SK-N-SH (cell line): ENCODE measurements around the gene DNM2. TPM values are rescaled to one million over a fixed set of nuclear protein-coding genes. Genes with fewer than 3 reads are reported as not detected.

Source experiments
- CTCF ChIA-PET: fragments of 300-600, 350-600 bp; formaldehyde crosslinking; extraction: SDS; loops from one replicate; lab custom pipeline; 2021; lab: Yijun Ruan, JAX
- POLR2A ChIA-PET: fragments of 350-600 bp; sonication (Branson Sonifier 250); formaldehyde crosslinking; extraction: SDS; loops from one replicate; lab custom pipeline; 2020; ENCODE audit warnings: antibody characterized with exemption, inconsistent platforms; lab: Yijun Ruan, JAX
- DNase-seq: peaks from one replicate; pipeline ENCODE4 v3.0.0; 2012
- H2AFZ ChIP-seq: fragments of 200-600 bp; sonication (generic); 2 replicates; pipeline ENCODE4 v1.8.1; 2016; ENCODE audit warnings: antibody characterized with exemption, mild to moderate bottlenecking, low read depth
- H3F3A ChIP-seq: fragments of 200-600 bp; sonication (generic); replicated peaks from 2 replicates; pipeline ENCODE3; 2016; ENCODE audit warnings: antibody characterized with exemption, mild to moderate bottlenecking; ENCODE audit not compliant: insufficient read depth
- H3K27ac ChIP-seq, 2 experiments: fragments of 200-500 bp in 1 of 2; fragments of 200-600 bp in 1 of 2; sonication (Bioruptor generic) in 1 of 2; sonication (generic), shearing (Covaris generic) in 1 of 2; 2 replicates each; pipeline versions ENCODE4 v1.5.1 to v1.6.1; 2014 to 2016; ENCODE audit warnings: low read depth in 2 of 2, inconsistent platforms in 1 of 2, low read length in 1 of 2, mild to moderate bottlenecking in 1 of 2, mixed read lengths in 1 of 2
- H3K27me3 ChIP-seq: fragments of 200-600 bp; sonication (generic), shearing (Covaris generic); 2 replicates; pipeline ENCODE4 v1.6.1; 2016; ENCODE audit warnings: mixed run types; ENCODE audit not compliant: insufficient read depth
- H3K36me3 ChIP-seq, 2 experiments: fragments of 200-500 bp in 1 of 2; fragments of 200-600 bp in 1 of 2; sonication (Bioruptor generic) in 1 of 2; sonication (generic) in 1 of 2; replicated peaks in 1 of 2; 2 replicates each; pipeline versions ENCODE3 to v1.5.1; 2014 to 2016; ENCODE audit warnings: low read length in 1 of 2, mild to moderate bottlenecking in 1 of 2; ENCODE audit not compliant: insufficient read depth in 2 of 2, control insufficient read depth in 1 of 2
- H3K4me1 ChIP-seq, 2 experiments: fragments of 200-500 bp in 1 of 2; fragments of 200-600 bp in 1 of 2; sonication (Bioruptor generic) in 1 of 2; sonication (generic), shearing (Covaris generic) in 1 of 2; 2 replicates each; pipeline versions ENCODE4 v1.5.1 to v1.6.1; 2014 to 2016; ENCODE audit warnings: low read depth in 1 of 2, low read length in 1 of 2, mixed run types in 1 of 2; ENCODE audit not compliant: insufficient read depth in 2 of 2, control insufficient read depth in 1 of 2
- H3K4me2 ChIP-seq: fragments of 200-600 bp; sonication (generic), shearing (Covaris generic); 2 replicates; pipeline ENCODE4 v1.6.1; 2017; ENCODE audit warnings: mixed run types
- H3K4me3 ChIP-seq, 2 experiments: fragments of 200-500 bp in 1 of 2; fragments of 200-600 bp in 1 of 2; sonication (Bioruptor generic) in 1 of 2; sonication (generic), shearing (Covaris generic) in 1 of 2; 2 replicates each; pipeline versions ENCODE4 v1.5.1 to v1.8.1; 2014 to 2016; ENCODE audit warnings: low read depth in 2 of 2, inconsistent platforms in 1 of 2, low read length in 1 of 2, mild to moderate bottlenecking in 1 of 2, mixed read lengths in 1 of 2, moderate library complexity in 1 of 2
- H3K79me2 ChIP-seq: fragments of 200-600 bp; sonication (generic); 2 replicates; pipeline ENCODE4 v1.8.1; 2017; ENCODE audit warnings: mild to moderate bottlenecking; ENCODE audit not compliant: insufficient read depth
- H3K9ac ChIP-seq: fragments of 200-600 bp; sonication (generic); 2 replicates; pipeline ENCODE4 v1.6.1; 2017; ENCODE audit warnings: mixed run types
- H3K9me2 ChIP-seq: fragments of 200-600 bp; sonication (generic); 2 replicates; pipeline ENCODE4 v1.6.1; 2017; ENCODE audit warnings: mixed run types
- H3K9me3 ChIP-seq: fragments of 200-600 bp; sonication (generic); 2 replicates; pipeline ENCODE4 v1.6.1; 2017; ENCODE audit warnings: mixed run types, mild to moderate bottlenecking, moderate library complexity
- H4K20me1 ChIP-seq: fragments of 200-600 bp; sonication (generic); 2 replicates; pipeline ENCODE4 v1.6.1; 2017; ENCODE audit warnings: mild to moderate bottlenecking, mixed run types; ENCODE audit not compliant: insufficient read depth
- CHD2 ChIP-seq: fragments of 150-350 bp; IDR thresholded peaks from 2 replicates; pipeline ENCODE4 v1.6.1; 2018; ENCODE audit warnings: low read length; ENCODE audit not compliant: partially characterized antibody
- CTCF ChIP-seq: fragments of 200-600 bp; sonication (generic); IDR thresholded peaks from 2 replicates; pipeline ENCODE4 v1.6.1; 2017; ENCODE audit warnings: antibody characterized with exemption, mild to moderate bottlenecking, moderate library complexity
- EP300 ChIP-seq, 2 experiments: IDR thresholded peaks; 2 replicates each; pipeline versions ENCODE4 v1.4.0 to v1.6.1; 2012; ENCODE audit warnings: borderline replicate concordance in 1 of 2, low read depth in 1 of 2, low read length in 1 of 2
- EZH2phosphoT487 ChIP-seq: fragments of 200-600 bp; sonication (generic); IDR thresholded peaks from 2 replicates; pipeline ENCODE4 v1.6.1; 2017; ENCODE audit warnings: low read depth, mixed run types, mild to moderate bottlenecking, antibody characterized with exemption, moderate library complexity, borderline replicate concordance
- FOXJ3 ChIP-seq: sonication (generic); formaldehyde crosslinking; IDR thresholded peaks from 2 replicates; pipeline ENCODE4 v1.5.1; 2020; ENCODE audit warnings: mild to moderate bottlenecking, missing genetic modification reagents
- FOXM1 ChIP-seq: IDR thresholded peaks from 2 replicates; pipeline ENCODE4 v1.4.0; 2012; ENCODE audit warnings: low read depth, mild to moderate bottlenecking
- GABPA ChIP-seq: IDR thresholded peaks from 2 replicates; pipeline ENCODE4 v1.4.0; 2012; ENCODE audit warnings: low read depth, mild to moderate bottlenecking
- GATA2 ChIP-seq: sonication (generic); formaldehyde crosslinking; IDR thresholded peaks from 2 replicates; pipeline ENCODE4 v1.5.0; 2020; ENCODE audit warnings: mild to moderate bottlenecking, missing genetic modification reagents
- IRF3 ChIP-seq: fragments of 150-350 bp; IDR thresholded peaks from 2 replicates; pipeline ENCODE4 v1.6.1; 2016; ENCODE audit warnings: mild to moderate bottlenecking, low read depth, low read length
- JUND ChIP-seq: IDR thresholded peaks from 2 replicates; pipeline ENCODE4 v1.4.0; 2012
- MEF2A ChIP-seq: IDR thresholded peaks from 2 replicates; pipeline ENCODE4 v1.4.0; 2012; ENCODE audit warnings: low read depth, borderline replicate concordance
- NRF1 ChIP-seq: IDR thresholded peaks from 2 replicates; pipeline ENCODE4 v1.6.1; 2012; ENCODE audit warnings: low read depth, mild to moderate bottlenecking, low read length
- RAD21 ChIP-seq: IDR thresholded peaks from 2 replicates; pipeline ENCODE4 v1.6.1; 2012; ENCODE audit warnings: mild to moderate bottlenecking, low read length
- REST ChIP-seq: IDR thresholded peaks from 2 replicates; pipeline ENCODE4 v1.6.1; 2012; ENCODE audit warnings: mild to moderate bottlenecking, low read depth, low read length, moderate library complexity
- RFX5 ChIP-seq: IDR thresholded peaks from 2 replicates; pipeline ENCODE4 v1.6.1; 2012; ENCODE audit warnings: mild to moderate bottlenecking, improper control_type of control experiment, low read length
- TAF1 ChIP-seq: IDR thresholded peaks from 2 replicates; pipeline ENCODE4 v1.6.1; 2012; ENCODE audit warnings: low read depth, mild to moderate bottlenecking, low read length, moderate library complexity, borderline replicate concordance
- ZBTB33 ChIP-seq: IDR thresholded peaks from 2 replicates; pipeline ENCODE4 v1.4.0; 2012; ENCODE audit warnings: low read depth, borderline replicate concordance
- WGBS: methylation state at CpG from one replicate; pipeline ENCODE4 v1.1.6; 2017; ENCODE audit warnings: low lambda C conversion rate; 5-methylcytosine and 5-hydroxymethylcytosine counted together
- polyA plus RNA-seq, 3 experiments: library from polyadenylated mRNA; depleted of rRNA; stranded (reverse); fragments of >200 nt; gene quantifications; 2 replicates each; pipeline ENCODE4 v1.2.3, GENCODE V29; 2012

Gene DNM2
- polyA plus RNA-seq, 1 of the 3 experiments (the other 2 are of a cell fraction), result 52.5 TPM

- Histone ChIP-seq H3K4me1 (no peaks in the 10 kb centered on the region), H3K79me2 (peaks cover 7% of the 10 kb centered on the region; the same call in 1 of the 2 replicates), H3K4me3 (no peak overlapping the region), H3K9me3 (no peaks in the 10 kb centered on the region), H4K20me1 (no peaks in the 10 kb centered on the region), H3K4me2 (no peak overlapping the region), H2AFZ (no peak overlapping the region), H3K36me3 (peaks cover 31 to 47% of the 10 kb centered on the region in 2 experiments), H3K9me2 (no peaks in the 10 kb centered on the region), H3F3A (no peaks in the 10 kb centered on the region), H3K9ac (no peak overlapping the region), H3K27me3 (no peaks in the 10 kb centered on the region), H3K27ac (no peak overlapping the region)
- TF ChIP-seq RAD21 (no peak), MEF2A (no peak), RFX5 (no peak), REST (no peak)
- CTCF ChIA-PET, result interaction anchor here (1.1 to 3.1 kb wide), 3 partner anchors 60 to 372 kb away, joined by 3 to 17 read pairs (median 6); partner anchors contain the start of gene DNM2
- POLR2A ChIA-PET, result no interaction called here
- no peak for DNase-seq
- WGBS, result 97% methylated on average over 14 of the region's 14 CpGs
Observed at GRCh38 chr19:10776900-10777650, 59.2 kb downstream of the DNM2 start.

- Histone ChIP-seq H3K4me2 (no peak overlapping the region), H3K36me3 (peaks cover 36 to 44% of the 10 kb centered on the region in 2 experiments)
- CTCF ChIA-PET, result interaction anchor here (1.2 kb wide), 1 partner anchor 63 kb away, joined by 6 read pairs; the partner anchor contains the start of gene DNM2
- no peak for TF ChIP-seq CHD2
- no peak for TF ChIP-seq JUND
- no peak for TF ChIP-seq CTCF
- TF ChIP-seq GATA2 (CRISPR knock-in tag), result no peak
- no peak for TF ChIP-seq TAF1
- no peak for TF ChIP-seq EP300 (IDR thresholded peaks at IDR 0.05; ENCODE audit: borderline replicate concordance in 1 of 2, low read depth in 1 of 2, low read length in 1 of 2)
- TF ChIP-seq NRF1, result no peak
- no peak for TF ChIP-seq FOXJ3
- TF ChIP-seq GABPA, result no peak
- TF ChIP-seq ZBTB33, result no peak
- no peak for TF ChIP-seq FOXM1
- TF ChIP-seq EZH2phosphoT487, result no peak
- no peak for TF ChIP-seq IRF3
Observed at GRCh38 chr19:10780368-10780767, 62.5 kb downstream of the DNM2 start.

More at GRCh38 chr19:10780368-10780767, 62.5 kb downstream of the DNM2 start:
- Histone ChIP-seq H3K4me1 (no peaks in the 10 kb centered on the region), H4K20me1 (no peaks in the 10 kb centered on the region), H3K27me3 (no peaks in the 10 kb centered on the region), H3K9ac (no peak overlapping the region), H3K4me3 (no peak overlapping the region), H3K9me3 (no peaks in the 10 kb centered on the region), H3K9me2 (no peaks in the 10 kb centered on the region), H3F3A (no peaks in the 10 kb centered on the region), H3K27ac (no peak overlapping the region), H2AFZ (no peak overlapping the region), H3K79me2 (no peaks in the 10 kb centered on the region)
- DNase-seq, result no peak
- POLR2A ChIA-PET, result no interaction called here
- 88% methylated on average over 6 of the region's 6 CpGs for WGBS
